RPMI7951 (cell line): ENCODE results near the gene NFE2L2. TPM values are rescaled to one million over a fixed set of nuclear protein-coding genes. Genes with fewer than 3 reads are reported as not detected.
"Not testable (repeated sequence)": the region's sequence is repeated elsewhere in the genome, so short reads cannot be mapped to it uniquely, and the experiment has no call there.

ENCODE experiments used
- DNase-seq: peaks from one replicate; pipeline ENCODE4 v3.0.0-alpha.2; 2012; ENCODE audit warnings: low read depth
- total RNA-seq: library from RNA; depleted of rRNA; stranded (reverse); fragments of >200 nt; shearing (Covaris generic); gene quantifications from 2 replicates; pipeline ENCODE4 v1.2.3, GENCODE V29; 2014; rRNA removed

The NFE2L2 gene
- total RNA-seq, 1 experiment from 2014 or later: 85.1 TPM

DNA sequence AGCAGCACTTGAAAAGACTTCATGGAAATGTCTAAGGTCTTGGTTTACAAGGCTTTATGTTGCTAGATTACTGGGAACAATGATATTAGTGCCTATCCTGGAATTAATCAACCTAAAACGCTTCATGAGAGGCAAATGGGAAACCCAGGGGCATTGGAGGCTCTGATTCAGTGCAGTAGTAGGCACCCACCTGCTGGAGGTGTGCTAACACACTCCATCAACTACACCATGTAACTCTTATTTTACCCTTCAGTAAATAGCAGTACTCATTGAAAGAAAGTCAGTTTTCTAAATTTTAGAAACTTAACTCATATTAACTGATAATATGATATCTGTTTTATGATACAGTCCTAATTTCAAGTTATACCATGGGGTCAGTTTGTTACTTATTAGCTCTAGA, 69.3 kb downstream of the NFE2L2 start:
- no peak for DNase-seq

- no peak for DNase-seq
These were observed 71.3 kb downstream of the NFE2L2 start for GRCh38 chr2:177193240-177193639.

GRCh38 chr2:177192788-177193187, 71.7 kb downstream of the NFE2L2 start:
- DNase-seq: no peak

DNA sequence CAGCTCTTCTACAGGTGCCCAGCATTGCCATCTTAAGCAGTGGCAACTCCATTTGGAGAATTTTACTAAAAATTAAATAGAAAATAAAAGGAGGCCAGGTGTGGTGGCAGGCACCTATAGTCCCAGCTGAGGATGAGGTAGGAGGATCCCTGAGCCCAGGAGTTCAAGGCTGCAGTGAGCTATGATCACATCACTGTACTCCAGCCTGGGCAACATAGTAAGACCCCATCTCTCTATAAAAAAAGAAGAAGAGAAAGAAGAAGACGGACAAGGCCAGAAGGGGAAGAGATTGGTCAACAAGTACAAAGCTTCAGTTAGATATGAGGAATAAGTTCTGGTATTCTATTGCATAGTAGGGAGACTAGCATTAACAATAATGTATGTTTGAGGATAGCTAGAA, 73.6 kb downstream of the NFE2L2 start:
- no peak for DNase-seq

GRCh38 chr2:177188482-177189469, 75.8 kb downstream of the NFE2L2 start:
- no peak for DNase-seq

DNA sequence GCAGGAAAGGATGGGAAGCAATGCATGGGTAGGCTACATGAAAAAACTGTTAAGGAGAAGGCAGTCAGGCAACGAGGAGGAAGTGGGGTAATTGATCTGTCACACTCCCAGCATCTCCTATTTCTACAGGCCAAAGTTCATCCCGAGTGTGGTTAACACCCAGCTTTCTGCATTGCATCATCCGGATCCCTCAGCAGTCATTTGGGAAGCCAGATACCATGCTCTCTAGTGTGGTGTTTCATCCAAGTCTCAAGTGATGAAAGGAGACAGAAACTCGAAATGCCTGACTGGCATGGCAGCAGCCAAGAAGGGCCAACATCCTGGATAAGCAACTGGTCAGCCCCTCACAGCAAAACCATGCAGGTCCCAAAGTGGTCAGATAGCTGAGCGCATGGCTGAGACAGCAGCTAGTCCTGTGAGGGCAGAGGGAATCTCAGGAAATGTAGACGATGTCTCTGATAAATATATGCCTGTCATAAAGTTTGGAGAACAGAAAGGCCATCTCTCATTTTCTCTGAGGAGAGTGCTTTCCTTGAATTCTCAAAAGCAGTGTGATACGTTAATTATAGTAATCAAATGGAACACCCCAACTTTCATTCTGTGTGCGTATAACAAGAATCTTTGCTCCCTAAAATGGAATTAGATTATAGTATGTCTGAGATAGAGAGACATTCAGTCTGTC, 76.8 kb downstream of the NFE2L2 start:
- DNase-seq: peak; percentile 76

DNA sequence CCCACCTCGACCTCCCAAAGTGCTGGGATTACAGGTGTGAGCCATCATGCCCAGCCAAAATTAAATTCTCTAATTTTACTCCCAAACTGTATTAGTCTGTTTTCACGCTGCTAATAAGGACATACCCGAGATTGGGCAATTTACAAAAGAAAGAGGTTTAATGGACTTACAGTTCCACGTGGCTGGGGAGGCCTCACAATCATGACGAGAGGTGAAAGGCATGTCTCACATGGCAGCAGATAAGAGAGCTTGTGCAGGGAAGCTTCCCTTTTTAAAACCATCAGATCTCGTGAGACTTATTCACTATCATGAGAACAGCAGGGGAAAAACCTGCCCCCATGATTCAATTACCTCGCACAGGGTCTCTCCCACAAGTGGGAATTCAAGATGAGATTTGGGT, 78.5 kb downstream of the NFE2L2 start:
- not testable (repeated sequence) for DNase-seq

DNA sequence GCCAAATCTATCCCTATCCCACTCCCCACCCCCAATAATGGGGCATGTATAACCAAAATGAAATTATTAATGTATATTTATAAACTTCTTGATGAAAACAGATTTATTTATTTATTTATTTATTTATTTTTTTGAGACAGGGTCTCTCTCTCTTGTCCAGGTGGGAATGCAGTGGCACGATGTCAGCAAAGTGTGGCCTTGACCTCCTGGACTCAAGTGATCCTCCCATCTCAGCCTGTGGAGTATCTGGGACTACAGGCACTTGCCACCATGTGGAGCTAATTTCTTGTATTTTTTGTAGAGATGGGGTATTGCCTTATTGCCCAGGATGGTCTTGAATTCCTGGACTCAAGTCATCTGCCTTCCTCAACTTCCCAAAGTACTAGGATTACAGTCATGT, 79.9 kb downstream of the NFE2L2 start:
- no peak for DNase-seq

- DNase-seq: no peak
These were observed 80.7 kb downstream of the NFE2L2 start for GRCh38 chr2:177183860-177184259.

Other genes with a start within 250 kb of the NFE2L2 start
- 47.2 and 54.2 TPM in 2 replicates for gene HNRNPA3, start 51.9 kb downstream of the NFE2L2 start, total RNA-seq
- 41.2 and 43.7 TPM in 2 replicates for gene AGPS, start 128.0 kb upstream of the NFE2L2 start, total RNA-seq